Measurements from ENCODE around the gene MIS18BP1. TPM values are rescaled to one million over a fixed set of nuclear protein-coding genes. Genes with fewer than 3 reads are reported as not detected.

The MIS18BP1 gene
- total and polyA plus RNA-seq, 9 of the 15 experiments (the other 6 are each of a cell fraction or from before 2014, with no cell fraction given): 5.0 to 29.1 (median 19.1) TPM

GRCh38 chr14:45185100-45185814 is 67.7 kb downstream of the MIS18BP1 start:
- DNase-seq (ENCODE audit: extremely low read depth in 1 of 4, low spot score in 3 of 4) (no peak), ATAC-seq (no peak), FAIRE-seq (no peak)
- CTCF ChIA-PET (ENCODE audit: low intra/inter-chr PET ratio): no interaction called here
- Histone ChIP-seq H3K9ac (ENCODE audit: insufficient read depth in 1 of 2, low read depth in 2 of 2, low read length in 2 of 2) (no peak overlapping the region), H3K9me3 (replicated peaks; ENCODE audit: control insufficient read depth, insufficient read depth, low read depth, low read length) (no peaks in the 10 kb centered on the region), H3K27ac (ENCODE audit: extremely low read depth, low read depth, low read length) (no peak overlapping the region), H3K27me3 (ENCODE audit: control insufficient read depth in 2 of 2, insufficient read depth in 2 of 2, low read length in 2 of 2) (no peaks in the 10 kb centered on the region), H3K36me3 (ENCODE audit: control insufficient read depth, insufficient read depth, low read length) (peaks cover 31% of the 10 kb centered on the region; the same call in 1 of the 3 replicates), H3K79me2 (ENCODE audit: control insufficient read depth, insufficient read depth, low read length) (no peaks in the 10 kb centered on the region), H3K4me3 (no peak overlapping the region), H3K9me1 (ENCODE audit: control insufficient read depth, insufficient read depth, low read length) (no peaks in the 10 kb centered on the region), H2AFZ (ENCODE audit: low read depth, low read length) (no peak overlapping the region), H4K20me1 (replicated peaks; ENCODE audit: control insufficient read depth, insufficient read depth, low read length) (no peaks in the 10 kb centered on the region), H3K4me1 (replicated peaks in 1 of 2; ENCODE audit: control insufficient read depth in 2 of 2, insufficient read depth in 2 of 2, low read length in 2 of 2) (no peaks in the 10 kb centered on the region), H3K4me2 (ENCODE audit: insufficient read depth, low read length) (no peak overlapping the region)
- no TSS peak for BruUV-seq (replicated peaks)
- in situ Hi-C loops (cut with MboI) (no loop called here), intact Hi-C loops (cut with micrococcal nuclease) (no loop called here)
- TF ChIP-seq ZNF316 (IDR thresholded peaks at IDR 0.05) (peak; percentile 54; the same call in 1 of the 2 replicates), EHMT2 (IDR thresholded peaks at IDR 0.05) (no peak)
- POLR2A ChIA-PET: no interaction called here
- 100% methylated on average over 2 of the region's 2 CpGs for WGBS (ENCODE audit: insufficient coverage, low coverage, missing lambda C conversion rate)

- Histone ChIP-seq H4K20me1 (replicated peaks; ENCODE audit: control insufficient read depth, insufficient read depth, low read length) (no peaks in the 10 kb centered on the region), H3K4me1 (replicated peaks in 1 of 2; ENCODE audit: control insufficient read depth in 2 of 2, insufficient read depth in 2 of 2, low read length in 2 of 2) (no peaks in the 10 kb centered on the region), H3K27ac (ENCODE audit: extremely low read depth, low read depth, low read length) (no peak overlapping the region), H3K4me2 (ENCODE audit: insufficient read depth, low read length) (no peak overlapping the region), H3K27me3 (ENCODE audit: control insufficient read depth in 2 of 2, insufficient read depth in 2 of 2, low read length in 2 of 2) (no peaks in the 10 kb centered on the region), H3K9me1 (ENCODE audit: control insufficient read depth, insufficient read depth, low read length) (no peaks in the 10 kb centered on the region), H3K36me3 (ENCODE audit: control insufficient read depth, insufficient read depth, low read length) (peaks cover 11% of the 10 kb centered on the region; the same call in 1 of the 3 replicates), H3K79me2 (ENCODE audit: control insufficient read depth, insufficient read depth, low read length) (no peaks in the 10 kb centered on the region), H3K4me3 (no peak overlapping the region), H3K9me3 (replicated peaks; ENCODE audit: control insufficient read depth, insufficient read depth, low read depth, low read length) (no peaks in the 10 kb centered on the region), H3K9ac (ENCODE audit: insufficient read depth in 1 of 2, low read depth in 2 of 2, low read length in 2 of 2) (no peak overlapping the region), H2AFZ (ENCODE audit: low read depth, low read length) (no peak overlapping the region)
- 81% methylated on average over 3 of the region's 3 CpGs for WGBS (ENCODE audit: insufficient coverage, low coverage, missing lambda C conversion rate)
- no TSS peak for BruUV-seq (replicated peaks)
- FAIRE-seq (no peak), ATAC-seq (no peak), DNase-seq (ENCODE audit: extremely low read depth in 1 of 4, low spot score in 3 of 4) (no peak)
- no peak for TF ChIP-seq JUND (IDR thresholded peaks at IDR 0.05; ENCODE audit: borderline replicate concordance, low read depth, low read length)
- no peak for TF ChIP-seq JUND (tag; IDR thresholded peaks at IDR 0.05; ENCODE audit: borderline replicate concordance, low read depth, low read length)
- no peak for TF ChIP-seq HSF4 (CRISPR knock-in tag; IDR thresholded peaks at IDR 0.05; ENCODE audit: borderline replicate concordance)
- TF ChIP-seq HOXB6 (CRISPR knock-in tag; IDR thresholded peaks at IDR 0.05; ENCODE audit: borderline replicate concordance): no peak
- no peak for TF ChIP-seq RCOR1 (IDR thresholded peaks at IDR 0.05; ENCODE audit: borderline replicate concordance in 1 of 2, low read depth in 2 of 2, low read length in 2 of 2)
- no peak for TF ChIP-seq HMGN3 (IDR thresholded peaks at IDR 0.05; ENCODE audit: borderline replicate concordance, extremely low read depth, insufficient read length, low read depth, low read length)
- in situ Hi-C loops (cut with MboI) (no loop called here), intact Hi-C loops (cut with micrococcal nuclease) (no loop called here)
- ChIA-PET POLR2A (no interaction called here), CTCF (ENCODE audit: low intra/inter-chr PET ratio) (no interaction called here)
Measured at GRCh38 chr14:45181806-45182205, 71.2 kb downstream of the MIS18BP1 start.

All from K562 (cell line).